ENCODE data around the gene TBC1D22A.

GRCh38 chr22:47019012-47019790, 256.8 kb downstream of the TBC1D22A start:
- no peak for TF ChIP-seq CTCF (IDR thresholded peaks at IDR 0.05)
- TF ChIP-seq POLR2A (IDR thresholded peaks at IDR 0.05), result no peak

All from right lobe of liver (tissue), 4 donors.